HepG2 (cell line): Measurements from ENCODE around the gene TBC1D7. TPM values are rescaled to one million over a fixed set of nuclear protein-coding genes. Genes with fewer than 3 reads are reported as not detected.
A peak's percentile ranks its signal among the peaks of the same experiment; 100 is the strongest.

Experiments used
- ATAC-seq: fragments of 200-7000 bp; cut with Tn5 transposase; 3 replicates; pipeline ENCODE4 v1.9.1; 2020; ENCODE audit warnings: mild to moderate bottlenecking, moderate library complexity
- BruUV-seq: library from RNA; stranded (reverse); fragments of 400-500 nt; replicated peaks from 2 replicates; lab custom pipeline; 2021; lab: Mats Ljungman, UMichigan
- CTCF ChIA-PET: fragments of 300-600 bp; formaldehyde crosslinking; extraction: SDS; loops from one replicate; lab custom pipeline; 2021; ENCODE audit warnings: low total read pairs, inconsistent platforms, low intra/inter-chr PET ratio; lab: Yijun Ruan, JAX
- POLR2A ChIA-PET: fragments of 350-600 bp; sonication (Branson Sonifier 250); formaldehyde crosslinking; loops from one replicate; lab custom pipeline; 2020; ENCODE audit warnings: antibody characterized with exemption, inconsistent platforms; lab: Yijun Ruan, JAX
- DNase-seq: peaks from one replicate; pipeline ENCODE4 v3.0.0-alpha.2; 2015; ENCODE audit warnings: low spot score
- FAIRE-seq: peaks from 3 replicates; lab custom pipeline; 2011; peaks lifted over from hg19 to GRCh38; lab: Jason Lieb, UNC
- H2AFZ ChIP-seq: one replicate; pipeline ENCODE4 v1.6.1; 2011; ENCODE audit warnings: low read length, inconsistent platforms
- H3K27ac ChIP-seq: fragments of 300-600 bp; 3 replicates; pipeline ENCODE4 v1.8.0; 2011; ENCODE audit warnings: mixed run types, mild to moderate bottlenecking, mixed read lengths, low read length, inconsistent platforms; ENCODE audit not compliant: insufficient read depth; ENCODE audit errors: extremely low read length
- H3K27me3 ChIP-seq, 2 experiments: fragments of 200-600 bp in 1 of 2; 2 replicates in 1 of 2; 3 replicates in 1 of 2; pipeline versions ENCODE4 v1.6.0 to v1.8.0; 2011; ENCODE audit warnings: low read length in 2 of 2, mild to moderate bottlenecking in 2 of 2, moderate library complexity in 2 of 2, inconsistent platforms in 1 of 2; ENCODE audit not compliant: insufficient read depth in 2 of 2, control insufficient read depth in 1 of 2
- H3K36me3 ChIP-seq, 2 experiments: fragments of 200-600 bp in 1 of 2; replicated peaks in 1 of 2; 2 replicates in 1 of 2; 3 replicates in 1 of 2; pipeline versions ENCODE4 v1.5.1 to v1.8.0; 2011; ENCODE audit warnings: low read length in 2 of 2, inconsistent platforms in 1 of 2; ENCODE audit not compliant: insufficient read depth in 2 of 2, control insufficient read depth in 1 of 2
- H3K4me1 ChIP-seq: 2 replicates; pipeline ENCODE4 v1.5.1; 2012; ENCODE audit warnings: low read length, inconsistent platforms; ENCODE audit not compliant: insufficient read depth
- H3K4me2 ChIP-seq: 2 replicates; pipeline ENCODE4 v1.6.0; 2011; ENCODE audit warnings: low read depth, low read length, inconsistent platforms
- H3K4me3 ChIP-seq, 3 experiments: fragments of 200-600 bp in 1 of 3; sonication (generic), shearing (Covaris generic) in 1 of 3; replicated peaks in 1 of 3; 2 replicates each; pipeline ENCODE4 v1.5.1; 2011 to 2016; ENCODE audit warnings: low read length in 3 of 3, inconsistent platforms in 2 of 3, low read depth in 2 of 3, mild to moderate bottlenecking in 2 of 3, control low read depth in 1 of 3, mixed read lengths in 1 of 3; ENCODE audit not compliant: insufficient read depth in 1 of 3
- H3K79me2 ChIP-seq: one replicate; pipeline ENCODE4 v1.6.1; 2011; ENCODE audit warnings: low read length, inconsistent platforms; ENCODE audit not compliant: insufficient read depth
- H3K9ac ChIP-seq: 2 replicates; pipeline ENCODE4 v1.6.0; 2011; ENCODE audit warnings: mild to moderate bottlenecking, low read depth, low read length, inconsistent platforms; ENCODE audit not compliant: insufficient read depth
- H3K9me3 ChIP-seq: 2 replicates; pipeline ENCODE4 v1.5.1; 2012; ENCODE audit warnings: mild to moderate bottlenecking, low read length
- H4K20me1 ChIP-seq: 2 replicates; pipeline ENCODE4 v1.6.0; 2011; ENCODE audit warnings: inconsistent platforms, mild to moderate bottlenecking, low read length, moderate library complexity; ENCODE audit not compliant: insufficient read depth
- CBX5 ChIP-seq: sonication (generic); formaldehyde crosslinking; IDR thresholded peaks from 2 replicates; pipeline ENCODE4 v1.4.0; 2020; ENCODE audit warnings: missing genetic modification reagents, borderline replicate concordance
- CTCF ChIP-seq: sonication (generic); formaldehyde crosslinking; IDR thresholded peaks from 2 replicates; pipeline ENCODE4 v1.5.0; 2020; ENCODE audit warnings: mild to moderate bottlenecking, missing genetic modification reagents, moderate library complexity
- HNF4A ChIP-seq: sonication (generic); formaldehyde crosslinking; IDR thresholded peaks from 2 replicates; pipeline ENCODE4 v1.4.0; 2020; ENCODE audit warnings: missing genetic modification reagents
- LCORL ChIP-seq, 2 experiments: fragments of 450-650 bp in 1 of 2; sonication (generic) in 1 of 2; formaldehyde crosslinking in 1 of 2; IDR thresholded peaks; 2 replicates each; pipeline versions ENCODE4 v1.5.0 to v1.6.1; 2017 to 2020; ENCODE audit warnings: antibody characterized with exemption in 1 of 2, missing genetic modification reagents in 1 of 2
- SALL1 ChIP-seq: sonication (generic); formaldehyde crosslinking; IDR thresholded peaks from 2 replicates; pipeline ENCODE4 v1.8.0; 2022; ENCODE audit warnings: mild to moderate bottlenecking, missing genetic modification reagents
- SMC3 ChIP-seq: IDR thresholded peaks from 2 replicates; pipeline ENCODE4 v1.6.1; 2011; ENCODE audit warnings: low read length, improper control_type of control experiment
- TEAD3 ChIP-seq: optimal IDR thresholded peaks from 2 replicates; pipeline ENCODE3; 2016; ENCODE audit warnings: borderline replicate concordance
- ZBTB39 ChIP-seq: sonication (generic); formaldehyde crosslinking; IDR thresholded peaks from 2 replicates; pipeline ENCODE4 v1.5.0; 2020; ENCODE audit warnings: missing genetic modification reagents
- ZFP82 ChIP-seq: sonication (generic); formaldehyde crosslinking; IDR thresholded peaks from 2 replicates; pipeline ENCODE4 v1.5.1; 2020; ENCODE audit warnings: mild to moderate bottlenecking, missing genetic modification reagents, borderline replicate concordance
- ZNF577 ChIP-seq: sonication (generic); formaldehyde crosslinking; IDR thresholded peaks from 2 replicates; pipeline ENCODE4 v1.4.0; 2020; ENCODE audit warnings: mild to moderate bottlenecking, low read depth, missing genetic modification reagents, borderline replicate concordance
- ZSCAN25 ChIP-seq: sonication (generic); formaldehyde crosslinking; IDR thresholded peaks from 2 replicates; pipeline ENCODE4 v1.8.0; 2022; ENCODE audit warnings: mild to moderate bottlenecking, missing genetic modification reagents
- WGBS: methylation state at CpG from one replicate; pipeline ENCODE4 v1.1.6; 2017; ENCODE audit warnings: low lambda C conversion rate; 5-methylcytosine and 5-hydroxymethylcytosine counted together
- in situ Hi-C: cut with HindIII; loops from 2 replicates; pipeline ENCODE4 v1.10.0; 2017; ENCODE audit warnings: low pct_unique_long_range_greater_than_20kb; ENCODE audit not compliant: extremely low pct_ligation_motif_present
- intact Hi-C: fragments of 100-400 bp; cut with micrococcal nuclease; formaldehyde crosslinking; loops from one replicate; pipeline ENCODE4 v1.10.0; 2022; ENCODE audit not compliant: unreplicated experiment
- polyA plus RNA-seq, 8 experiments: library from polyadenylated mRNA; depleted of rRNA in 3 of 8; stranded (reverse) in 7 of 8; unstranded in 1 of 8; fragments of >200 nt; fragmentation: Illumina TruSeq in 4 of 8; extraction: Trizol in 4 of 8; gene quantifications; 2 replicates each; pipeline versions ENCODE4 v1.2.1 to v1.2.3, GENCODE V29; 2011 to 2016; ENCODE audit warnings: low read depth in 4 of 8, missing spikeins in 1 of 8, mixed read lengths in 1 of 8; ENCODE audit not compliant: insufficient read depth in 1 of 8
- total RNA-seq, 5 experiments: library from RNA; depleted of rRNA; stranded (reverse); fragments of >200 nt; fragmentation: Illumina TruSeq; extraction: Trizol; gene quantifications; 2 replicates each; pipeline ENCODE4 v1.2.3, GENCODE V29; 2016; ENCODE audit warnings: low read depth in 1 of 5

The TBC1D7 gene
- total and polyA plus RNA-seq, 2 of the 13 experiments (the other 11 are each of a cell fraction or from before 2014, with no cell fraction given): 23.3 to 30.8 TPM

- peak overlapping the region; percentile 36 for H3K27ac ChIP-seq
- no peak overlapping the region for H3K4me2 ChIP-seq
- CTCF ChIA-PET: no interaction called here
- FAIRE-seq (peak; percentile 39), ATAC-seq (peak; percentile 85), DNase-seq (peak; percentile 34)
- in situ Hi-C loops (no loop called here), intact Hi-C loops (no loop called here)
- peaks cover 25 to 37% of the 10 kb centered on the region in 2 experiments for H3K36me3 ChIP-seq
- no peaks in the 10 kb centered on the region for H3K79me2 ChIP-seq
- no peak overlapping the region for H3K4me3 ChIP-seq
- BruUV-seq: no TSS peak
- no peak overlapping the region for H2AFZ ChIP-seq
- POLR2A ChIA-PET: interaction anchor here (0.7 to 1.0 kb wide), 2 partner anchors 27 kb away, joined by 3 to 4 read pairs; partner anchors contain the start of gene TBC1D7
- no peaks in the 10 kb centered on the region for H4K20me1 ChIP-seq
- WGBS: 57% methylated on average over 9 of the region's 9 CpGs
- no peak overlapping the region for H3K9ac ChIP-seq
- peaks cover 45% of the 10 kb centered on the region for H3K4me1 ChIP-seq
- no peaks in the 10 kb centered on the region for H3K27me3 ChIP-seq
- H3K9me3 ChIP-seq: no peaks in the 10 kb centered on the region
- no peak for TF ChIP-seq CBX5
- TF ChIP-seq HNF4A: peak; percentile 71
- peak; percentile 37; the same call in 1 of the 2 replicates for TF ChIP-seq SALL1 (CRISPR knock-in tag)
- TF ChIP-seq ZSCAN25 (CRISPR knock-in tag): 0 out of 2 replicates have a peak, but pooled peaks have one; percentile 34
- TF ChIP-seq ZFP82: 0 out of 2 replicates have a peak, but pooled peaks have one; percentile 40
- TF ChIP-seq ZBTB39 (CRISPR knock-in tag): no peak
- TF ChIP-seq ZNF577 (CRISPR knock-in tag): no peak
- peak; percentile 3; the same call in 1 of the 2 replicates for TF ChIP-seq SMC3
- peak; percentile 28; the same call in 1 of the 2 replicates for TF ChIP-seq CTCF (CRISPR knock-in tag)
- TF ChIP-seq LCORL (IDR thresholded peaks at IDR 0.05): no peak
- peak; percentile 28; the same call in 1 of the 2 replicates for TF ChIP-seq LCORL (CRISPR knock-in tag; IDR thresholded peaks at IDR 0.05)
- peak; percentile 95 for TF ChIP-seq TEAD3 (CRISPR knock-in tag)
- TF ChIP-seq, all 625 proteins: peak for 8
Observed at GRCh38 chr6:13300643-13301590, 27.4 kb downstream of the TBC1D7 start.
